HepG2 (cell line): ENCODE data around the gene TOPORS. TPM values are rescaled to one million over a fixed set of nuclear protein-coding genes. Genes with fewer than 3 reads are reported as not detected.

Source experiments
- ARID5B ChIP-seq: IDR thresholded peaks from 2 replicates; pipeline ENCODE4 v1.4.0; 2020; ENCODE audit warnings: mild to moderate bottlenecking, missing genetic modification reagents
- CHD4 ChIP-seq: fragments of 200-600 bp; sonication (generic); IDR thresholded peaks from 2 replicates; pipeline ENCODE4 v1.7.0; 2017; ENCODE audit warnings: mild to moderate bottlenecking, low read length, borderline replicate concordance
- EED ChIP-seq: sonication (generic); formaldehyde crosslinking; IDR thresholded peaks from 2 replicates; pipeline ENCODE4 v1.5.0; 2020; ENCODE audit warnings: mild to moderate bottlenecking, missing genetic modification reagents
- HNF4G ChIP-seq, 2 experiments: sonication (generic) in 1 of 2; formaldehyde crosslinking in 1 of 2; IDR thresholded peaks; 2 replicates each; pipeline versions ENCODE4 v1.4.0 to v1.6.1; 2011 to 2020; ENCODE audit warnings: borderline replicate concordance in 2 of 2, low read depth in 2 of 2, mild to moderate bottlenecking in 2 of 2, low read length in 1 of 2, missing genetic modification reagents in 1 of 2, moderate library complexity in 1 of 2
- KMT2B ChIP-seq: IDR thresholded peaks from 2 replicates; pipeline ENCODE4 v1.6.1; 2016; ENCODE audit warnings: missing genetic modification reagents, missing compliant biosample characterization
- MAZ ChIP-seq, 2 experiments: sonication (generic) in 1 of 2; formaldehyde crosslinking in 1 of 2; IDR thresholded peaks; 2 replicates each; pipeline versions ENCODE4 v1.5.0 to v1.6.1; 2012 to 2020; ENCODE audit warnings: low read depth in 2 of 2, mild to moderate bottlenecking in 2 of 2, borderline replicate concordance in 1 of 2, improper control_type of control experiment in 1 of 2, low read length in 1 of 2, missing genetic modification reagents in 1 of 2, moderate library complexity in 1 of 2
- NFYC ChIP-seq: IDR thresholded peaks from 2 replicates; pipeline ENCODE4 v1.6.1; 2016; ENCODE audit warnings: missing genetic modification reagents, missing compliant biosample characterization
- NR2C2 ChIP-seq: sonication (generic); formaldehyde crosslinking; IDR thresholded peaks from 2 replicates; pipeline ENCODE4 v1.4.0; 2020; ENCODE audit warnings: missing genetic modification reagents, mild to moderate bottlenecking, moderate library complexity, borderline replicate concordance
- PRPF4 ChIP-seq: fragments of 200-400 bp; formaldehyde crosslinking; IDR thresholded peaks from 2 replicates; pipeline ENCODE4 v1.6.1; 2016; ENCODE audit warnings: low read length, low read depth; ENCODE audit not compliant: poor library complexity, severe bottlenecking
- TEAD2 ChIP-seq: sonication (generic); formaldehyde crosslinking; IDR thresholded peaks from 2 replicates; pipeline ENCODE4 v1.9.0; 2021; ENCODE audit warnings: missing genetic modification reagents
- THYN1 ChIP-seq: sonication (generic); formaldehyde crosslinking; IDR thresholded peaks from 2 replicates; pipeline ENCODE4 v1.8.1; 2023; ENCODE audit warnings: low read depth, mild to moderate bottlenecking, moderate library complexity, missing genetic modification reagents, borderline replicate concordance
- YY1 ChIP-seq: IDR thresholded peaks from 2 replicates; pipeline ENCODE4 v1.6.1; 2011; ENCODE audit warnings: low read length, low read depth, moderate library complexity, mild to moderate bottlenecking; ENCODE audit not compliant: insufficient read depth, insufficient replicate concordance
- ZKSCAN1 ChIP-seq: fragments of 150-350 bp; IDR thresholded peaks from 2 replicates; pipeline ENCODE4 v1.6.1; 2014; ENCODE audit warnings: low read length
- ZNF230 ChIP-seq: sonication (generic); formaldehyde crosslinking; IDR thresholded peaks from 2 replicates; pipeline ENCODE4 v1.4.0; 2020; ENCODE audit warnings: mild to moderate bottlenecking, missing genetic modification reagents
- ZNF292 ChIP-seq: sonication (generic); formaldehyde crosslinking; IDR thresholded peaks from 2 replicates; pipeline ENCODE4 v1.8.1; 2022; ENCODE audit warnings: mild to moderate bottlenecking, low read depth, missing genetic modification reagents, borderline replicate concordance
- ZNF331 ChIP-seq: sonication (generic); formaldehyde crosslinking; IDR thresholded peaks from 2 replicates; pipeline ENCODE4 v1.4.0; 2020; ENCODE audit warnings: missing genetic modification reagents
- ZNF691 ChIP-seq: sonication (generic); formaldehyde crosslinking; IDR thresholded peaks from 2 replicates; pipeline ENCODE4 v1.4.0; 2020; ENCODE audit warnings: missing genetic modification reagents, low read depth, mild to moderate bottlenecking, borderline replicate concordance
- ZNF841 ChIP-seq: sonication (generic); formaldehyde crosslinking; IDR thresholded peaks from 2 replicates; pipeline ENCODE4 v1.8.1; 2023; ENCODE audit warnings: missing genetic modification reagents, borderline replicate concordance
- polyA plus RNA-seq, 8 experiments: library from polyadenylated mRNA; depleted of rRNA in 3 of 8; stranded (reverse) in 7 of 8; unstranded in 1 of 8; fragments of >200 nt; fragmentation: Illumina TruSeq in 4 of 8; extraction: Trizol in 4 of 8; gene quantifications; 2 replicates each; pipeline versions ENCODE4 v1.2.1 to v1.2.3, GENCODE V29; 2011 to 2016; ENCODE audit warnings: low read depth in 4 of 8, missing spikeins in 1 of 8, mixed read lengths in 1 of 8; ENCODE audit not compliant: insufficient read depth in 1 of 8
- total RNA-seq, 5 experiments: library from RNA; depleted of rRNA; stranded (reverse); fragments of >200 nt; fragmentation: Illumina TruSeq; extraction: Trizol; gene quantifications; 2 replicates each; pipeline ENCODE4 v1.2.3, GENCODE V29; 2016; ENCODE audit warnings: low read depth in 1 of 5
- TF ChIP-seq, protein P1 (sequence below): sonication (generic); formaldehyde crosslinking; IDR thresholded peaks from 2 replicates; pipeline ENCODE4 v1.5.1; 2020; ENCODE audit warnings: mild to moderate bottlenecking, missing genetic modification reagents, borderline replicate concordance
- TF ChIP-seq, protein P2 (sequence below): sonication (generic); formaldehyde crosslinking; IDR thresholded peaks from 2 replicates; pipeline ENCODE4 v1.5.1; 2020; ENCODE audit warnings: mild to moderate bottlenecking, moderate library complexity, missing genetic modification reagents

Gene TOPORS
- total and polyA plus RNA-seq, 2 of the 13 experiments (the other 11 are each of a cell fraction or from before 2014, with no cell fraction given) = 6.8 to 19.6 TPM

DNA sequence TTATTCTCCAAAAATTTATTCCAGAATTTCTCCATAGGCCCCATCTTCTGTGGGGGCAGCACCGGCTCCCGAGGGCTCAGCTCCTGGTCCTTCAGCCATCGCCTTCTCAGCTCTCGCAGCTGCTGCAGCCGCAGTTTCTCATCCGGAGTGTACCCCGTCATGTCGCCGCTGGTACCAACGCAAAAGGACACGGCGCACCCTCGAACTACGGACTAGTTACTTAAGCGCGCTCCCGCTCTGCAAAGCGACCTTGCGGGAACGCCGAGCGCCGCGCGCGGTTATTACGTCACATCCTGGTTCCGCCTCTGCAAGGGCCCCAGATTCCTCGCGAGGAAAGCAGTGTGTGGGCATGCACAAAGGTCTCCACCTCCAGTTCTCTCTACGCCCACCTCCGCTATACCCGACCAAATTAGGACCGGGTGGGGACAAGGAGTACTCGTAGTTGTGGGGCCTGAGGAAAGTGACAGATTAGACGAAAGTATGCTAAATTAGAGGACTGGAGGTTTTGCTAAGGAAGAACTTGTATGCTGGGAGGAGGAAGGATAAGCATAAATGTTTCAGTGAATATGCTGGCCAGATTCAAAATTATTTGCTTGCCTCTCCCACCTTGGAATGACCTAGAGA, 20.6 kb upstream of the TOPORS start, which contains the start of gene NDUFB6 (continued):
- TF ChIP-seq THYN1 (CRISPR knock-in tag) (no peak), ZNF292 (CRISPR knock-in tag) (peak; percentile 58; the same call in 1 of the 2 replicates), ZNF331 (CRISPR knock-in tag) (0 out of 2 replicates have a peak, but pooled peaks have one; percentile 34), ARID5B (CRISPR knock-in tag) (peak; percentile 76), MAZ (IDR thresholded peaks at IDR 0.05; ENCODE audit: borderline replicate concordance, low read depth, low read length) (no peak), MAZ (CRISPR knock-in tag; IDR thresholded peaks at IDR 0.05; ENCODE audit: low read depth) (peak; percentile 84), TEAD2 (CRISPR knock-in tag) (no peak), ZNF691 (CRISPR knock-in tag) (peak; percentile 52; the same call in 1 of the 2 replicates), HNF4G (IDR thresholded peaks at IDR 0.05; ENCODE audit: borderline replicate concordance, low read depth, low read length) (no peak), HNF4G (CRISPR knock-in tag; IDR thresholded peaks at IDR 0.05; ENCODE audit: borderline replicate concordance, low read depth) (no peak; the same call in 1 of the 2 replicates), CHD4 (no peak), ZNF230 (no peak; the same call in 1 of the 2 replicates), ZKSCAN1 (no peak; the same call in 1 of the 2 replicates), ZNF841 (no peak), NR2C2 (peak; percentile 85), EED (peak; percentile 84; the same call in 1 of the 2 replicates), PRPF4 (no peak), YY1 (peak; percentile 64), NFYC (CRISPR knock-in tag) (peak; percentile 47; the same call in 1 of the 2 replicates), KMT2B (CRISPR knock-in tag) (peak; percentile 99)
- TF ChIP-seq, protein P1, sequence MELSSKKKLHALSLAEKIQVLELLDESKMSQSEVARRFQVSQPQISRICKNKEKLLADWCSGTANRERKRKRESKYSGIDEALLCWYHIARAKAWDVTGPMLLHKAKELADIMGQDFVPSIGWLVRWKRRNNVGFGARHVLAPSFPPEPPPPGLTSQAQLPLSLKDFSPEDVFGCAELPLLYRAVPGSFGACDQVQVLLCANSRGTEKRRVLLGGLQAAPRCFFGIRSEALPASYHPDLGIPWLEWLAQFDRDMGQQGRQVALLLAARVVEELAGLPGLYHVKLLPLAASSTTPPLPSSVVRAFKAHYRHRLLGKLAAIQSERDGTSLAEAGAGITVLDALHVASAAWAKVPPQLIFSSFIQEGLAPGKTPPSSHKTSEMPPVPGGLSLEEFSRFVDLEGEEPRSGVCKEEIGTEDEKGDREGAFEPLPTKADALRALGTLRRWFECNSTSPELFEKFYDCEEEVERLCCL (CRISPR knock-in tag) = no peak
- TF ChIP-seq, protein P2, sequence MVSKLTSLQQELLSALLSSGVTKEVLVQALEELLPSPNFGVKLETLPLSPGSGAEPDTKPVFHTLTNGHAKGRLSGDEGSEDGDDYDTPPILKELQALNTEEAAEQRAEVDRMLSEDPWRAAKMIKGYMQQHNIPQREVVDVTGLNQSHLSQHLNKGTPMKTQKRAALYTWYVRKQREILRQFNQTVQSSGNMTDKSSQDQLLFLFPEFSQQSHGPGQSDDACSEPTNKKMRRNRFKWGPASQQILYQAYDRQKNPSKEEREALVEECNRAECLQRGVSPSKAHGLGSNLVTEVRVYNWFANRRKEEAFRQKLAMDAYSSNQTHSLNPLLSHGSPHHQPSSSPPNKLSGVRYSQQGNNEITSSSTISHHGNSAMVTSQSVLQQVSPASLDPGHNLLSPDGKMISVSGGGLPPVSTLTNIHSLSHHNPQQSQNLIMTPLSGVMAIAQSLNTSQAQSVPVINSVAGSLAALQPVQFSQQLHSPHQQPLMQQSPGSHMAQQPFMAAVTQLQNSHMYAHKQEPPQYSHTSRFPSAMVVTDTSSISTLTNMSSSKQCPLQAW = peak; percentile 76; the same call in 1 of the 2 replicates
